Tibial nerve (tissue), 4 donors: ENCODE results near the gene CALR.

Source experiments
- CTCF ChIP-seq, 5 experiments: fragments of 200-600 bp in 3 of 5; fragments of 450-650 bp in 2 of 5; sonication (generic) in 3 of 5; IDR thresholded peaks; one replicate each; pipeline ENCODE4 v1.5.1; 2016 to 2019; ENCODE audit warnings: antibody characterized with exemption in 5 of 5, mild to moderate bottlenecking in 3 of 5, moderate library complexity in 2 of 5
- EP300 ChIP-seq, 2 donors: sonication (generic); formaldehyde crosslinking; IDR thresholded peaks; one replicate each; pipeline ENCODE4 v1.6.1; 2017; ENCODE audit warnings: antibody characterized with exemption in 2 of 2, mild to moderate bottlenecking in 1 of 2

GRCh38 chr19:12990853-12991252 is 52.4 kb downstream of the CALR start:
- TF ChIP-seq EP300 (IDR thresholded peaks at IDR 0.05) (no peak), CTCF (IDR thresholded peaks at IDR 0.05) (no peak)
